ENCODE data around the gene LCMT1. TPM values are rescaled to one million over a fixed set of nuclear protein-coding genes. Genes with fewer than 3 reads are reported as not detected.

LCMT1 gene
- total and polyA plus RNA-seq, 2 of the 4 experiments (the other 2 are of a cell fraction) = 33.1 to 60.4 TPM

- Histone ChIP-seq H2AK5ac (ENCODE audit: low read depth, low read length) (no peak overlapping the region), H3K23ac (ENCODE audit: low read depth, low read length) (no peak overlapping the region; the same call in 1 of the 2 replicates), H3K4me2 (ENCODE audit: low read depth, low read length) (no peak overlapping the region), H2BK20ac (ENCODE audit: low read depth, low read length) (no peak overlapping the region), H3K4ac (ENCODE audit: low read depth, low read length) (no peak overlapping the region), H4K5ac (ENCODE audit: low read depth, low read length) (no peak overlapping the region), H3K9me1 (ENCODE audit: insufficient read depth, low read length) (no peaks in the 10 kb centered on the region), H2AFZ (replicated peaks; ENCODE audit: low read length, poor library complexity) (no peak overlapping the region), H3K4me3 (ENCODE audit: insufficient read depth, low read depth, low read length) (no peak overlapping the region), H2BK5ac (ENCODE audit: low read depth, low read length, poor library complexity, severe bottlenecking) (no peak overlapping the region), H3K9ac (ENCODE audit: low read depth, low read length) (no peak overlapping the region), H3K9me3 (ENCODE audit: control insufficient read depth, insufficient read depth, low read length) (no peaks in the 10 kb centered on the region), H3K4me1 (ENCODE audit: control insufficient read depth, insufficient read depth, low read length) (no peaks in the 10 kb centered on the region), H3K79me1 (ENCODE audit: low read depth in 1 of 2, low read length in 2 of 2) (no peaks in the 10 kb centered on the region), H2AK9ac (replicated peaks; ENCODE audit: low read depth, low read length, poor library complexity) (no peak overlapping the region), H3K56ac (ENCODE audit: extremely low read depth, insufficient read depth, low read length) (no peak overlapping the region), H2BK15ac (ENCODE audit: low read depth, low read length) (no peak overlapping the region), H3K27ac (ENCODE audit: insufficient read depth, low read length) (no peak overlapping the region), H3K27me3 (ENCODE audit: control insufficient read depth, insufficient read depth, low read length) (peaks cover 28% of the 10 kb centered on the region), H2BK120ac (ENCODE audit: low read depth, low read length) (no peak overlapping the region), H4K20me1 (ENCODE audit: insufficient read depth, low read length) (no peaks in the 10 kb centered on the region), H4K91ac (ENCODE audit: insufficient read depth, low read depth, low read length) (no peak overlapping the region), H3K14ac (replicated peaks; ENCODE audit: low read depth, low read length) (no peak overlapping the region), H4K8ac (ENCODE audit: low read depth in 2 of 2, low read length in 2 of 2) (no peak overlapping the region), H3K18ac (ENCODE audit: low read depth, low read length) (no peak overlapping the region), H3K36me3 (ENCODE audit: control insufficient read depth, insufficient read depth, low read length) (no peaks in the 10 kb centered on the region)
- no TSS peak for BruUV-seq (replicated peaks)
- ChIA-PET CTCF (interaction anchor here (0.5 kb wide), 1 partner anchor 679 kb away, joined by 3 read pairs; the partner anchor contains the start of gene RBBP6), POLR2A (ENCODE audit: unreplicated experiment) (no interaction called here)
- in situ Hi-C loops (cut with MboI; ENCODE audit: low sequenced_read_pairs) (no loop called here), dilution Hi-C loops (cut with HindIII; ENCODE audit: low sequenced_read_pairs, unreplicated experiment) (no loop called here), intact Hi-C loops (cut with micrococcal nuclease) (no loop called here)
- DNase-seq = no peak
- WGBS, 2 experiments (ENCODE audit: extremely low coverage in 2 of 2, insufficient read length in 1 of 2) = no CpG with 5 or more reads among the region's 4 CpGs
- ATAC-seq (ENCODE audit: low read depth) = no peak
- no peak for TF ChIP-seq MXI1 (IDR thresholded peaks at IDR 0.05; ENCODE audit: borderline replicate concordance, low read depth, low read length)
- TF ChIP-seq CTCF (conservative IDR thresholded peaks at IDR 0.05; ENCODE audit: low read depth, low read length) = no peak
- no peak for TF ChIP-seq RCOR1 (IDR thresholded peaks at IDR 0.05; ENCODE audit: insufficient replicate concordance, low read length)
- TF ChIP-seq BHLHE40 (IDR thresholded peaks at IDR 0.05; ENCODE audit: low read depth, low read length) = no peak
- no peak for TF ChIP-seq FOS (IDR thresholded peaks at IDR 0.05; ENCODE audit: low read depth, low read length)
- TF ChIP-seq CEBPB (IDR thresholded peaks at IDR 0.05; ENCODE audit: low read depth, low read length) = no peak
Measured at GRCh38 chr16:25217921-25218320, 106.4 kb downstream of the LCMT1 start.

Data from IMR-90 (cell line).